ENCODE measurements around the gene AP2A2.

DNA sequence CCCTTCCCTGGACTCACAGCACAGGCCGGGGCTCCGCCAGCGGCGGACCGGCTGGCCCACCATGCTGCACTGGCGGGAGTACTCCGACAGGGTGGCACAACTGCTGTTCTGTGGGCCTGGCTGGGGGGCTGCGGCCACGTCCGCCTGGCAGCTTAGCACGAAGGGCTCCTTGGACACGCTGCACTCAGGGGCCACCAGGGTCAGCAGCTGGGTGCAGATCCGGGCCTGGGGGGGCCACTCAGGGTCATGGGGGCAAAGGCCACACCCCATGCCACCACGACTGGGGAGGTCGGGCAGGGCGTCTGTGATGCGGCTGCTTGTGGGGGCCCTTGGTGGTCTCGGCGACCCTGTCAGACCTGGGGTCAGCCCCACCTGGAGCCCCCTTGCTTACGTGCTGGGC lies 104.9 kb downstream of the AP2A2 start:
- TF ChIP-seq, protein P1, sequence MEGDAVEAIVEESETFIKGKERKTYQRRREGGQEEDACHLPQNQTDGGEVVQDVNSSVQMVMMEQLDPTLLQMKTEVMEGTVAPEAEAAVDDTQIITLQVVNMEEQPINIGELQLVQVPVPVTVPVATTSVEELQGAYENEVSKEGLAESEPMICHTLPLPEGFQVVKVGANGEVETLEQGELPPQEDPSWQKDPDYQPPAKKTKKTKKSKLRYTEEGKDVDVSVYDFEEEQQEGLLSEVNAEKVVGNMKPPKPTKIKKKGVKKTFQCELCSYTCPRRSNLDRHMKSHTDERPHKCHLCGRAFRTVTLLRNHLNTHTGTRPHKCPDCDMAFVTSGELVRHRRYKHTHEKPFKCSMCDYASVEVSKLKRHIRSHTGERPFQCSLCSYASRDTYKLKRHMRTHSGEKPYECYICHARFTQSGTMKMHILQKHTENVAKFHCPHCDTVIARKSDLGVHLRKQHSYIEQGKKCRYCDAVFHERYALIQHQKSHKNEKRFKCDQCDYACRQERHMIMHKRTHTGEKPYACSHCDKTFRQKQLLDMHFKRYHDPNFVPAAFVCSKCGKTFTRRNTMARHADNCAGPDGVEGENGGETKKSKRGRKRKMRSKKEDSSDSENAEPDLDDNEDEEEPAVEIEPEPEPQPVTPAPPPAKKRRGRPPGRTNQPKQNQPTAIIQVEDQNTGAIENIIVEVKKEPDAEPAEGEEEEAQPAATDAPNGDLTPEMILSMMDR (IDR thresholded peaks at IDR 0.05) = no peak
- TF ChIP-seq, protein P2, sequence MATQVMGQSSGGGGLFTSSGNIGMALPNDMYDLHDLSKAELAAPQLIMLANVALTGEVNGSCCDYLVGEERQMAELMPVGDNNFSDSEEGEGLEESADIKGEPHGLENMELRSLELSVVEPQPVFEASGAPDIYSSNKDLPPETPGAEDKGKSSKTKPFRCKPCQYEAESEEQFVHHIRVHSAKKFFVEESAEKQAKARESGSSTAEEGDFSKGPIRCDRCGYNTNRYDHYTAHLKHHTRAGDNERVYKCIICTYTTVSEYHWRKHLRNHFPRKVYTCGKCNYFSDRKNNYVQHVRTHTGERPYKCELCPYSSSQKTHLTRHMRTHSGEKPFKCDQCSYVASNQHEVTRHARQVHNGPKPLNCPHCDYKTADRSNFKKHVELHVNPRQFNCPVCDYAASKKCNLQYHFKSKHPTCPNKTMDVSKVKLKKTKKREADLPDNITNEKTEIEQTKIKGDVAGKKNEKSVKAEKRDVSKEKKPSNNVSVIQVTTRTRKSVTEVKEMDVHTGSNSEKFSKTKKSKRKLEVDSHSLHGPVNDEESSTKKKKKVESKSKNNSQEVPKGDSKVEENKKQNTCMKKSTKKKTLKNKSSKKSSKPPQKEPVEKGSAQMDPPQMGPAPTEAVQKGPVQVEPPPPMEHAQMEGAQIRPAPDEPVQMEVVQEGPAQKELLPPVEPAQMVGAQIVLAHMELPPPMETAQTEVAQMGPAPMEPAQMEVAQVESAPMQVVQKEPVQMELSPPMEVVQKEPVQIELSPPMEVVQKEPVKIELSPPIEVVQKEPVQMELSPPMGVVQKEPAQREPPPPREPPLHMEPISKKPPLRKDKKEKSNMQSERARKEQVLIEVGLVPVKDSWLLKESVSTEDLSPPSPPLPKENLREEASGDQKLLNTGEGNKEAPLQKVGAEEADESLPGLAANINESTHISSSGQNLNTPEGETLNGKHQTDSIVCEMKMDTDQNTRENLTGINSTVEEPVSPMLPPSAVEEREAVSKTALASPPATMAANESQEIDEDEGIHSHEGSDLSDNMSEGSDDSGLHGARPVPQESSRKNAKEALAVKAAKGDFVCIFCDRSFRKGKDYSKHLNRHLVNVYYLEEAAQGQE (IDR thresholded peaks at IDR 0.05; ENCODE audit: insufficient read depth in 1 of 2, low read depth in 2 of 2, low read length in 1 of 2) = no peak
- no peak for TF ChIP-seq POLR2AphosphoS5 (IDR thresholded peaks at IDR 0.05; ENCODE audit: low read depth, low read length)
- no peak for TF ChIP-seq TCF7L2 (IDR thresholded peaks at IDR 0.05; ENCODE audit: low read depth, low read length)
